HG03565 (cell line): ENCODE measurements around the gene PLA2G2D.
A peak's percentile ranks its signal among the peaks of the same experiment; 100 is the strongest.
"Not testable (repeated sequence)": the region's sequence is repeated elsewhere in the genome, so short reads cannot be mapped to it uniquely, and the experiment has no call there.

Experiments
- ATAC-seq: cut with Tn5 transposase; IDR thresholded peaks from one replicate; pipeline ENCODE4 v1.9.1; 2021; ENCODE audit warnings: mild to moderate bottlenecking, moderate library complexity; ENCODE audit not compliant: unreplicated experiment

Gene PLA2G2D

DNA sequence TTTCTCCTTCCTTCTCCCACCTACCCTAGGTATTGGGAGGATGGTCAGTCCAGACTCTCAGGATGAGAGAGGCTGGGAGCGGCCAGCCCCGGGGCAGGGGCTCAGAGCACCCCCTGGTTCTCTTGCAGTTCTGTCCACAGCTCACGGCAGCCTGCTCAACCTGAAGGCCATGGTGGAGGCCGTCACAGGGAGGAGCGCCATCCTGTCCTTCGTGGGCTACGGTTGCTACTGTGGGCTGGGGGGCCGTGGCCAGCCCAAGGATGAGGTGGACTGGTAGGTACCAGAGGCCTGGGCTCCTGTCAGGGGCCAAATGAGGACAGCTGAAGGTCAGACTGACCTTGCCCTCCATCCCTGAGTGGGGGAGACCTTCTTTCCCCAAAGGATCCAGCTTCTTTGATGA, 24.0 kb upstream of the PLA2G2D start:
- ATAC-seq = no peak

- no peak for ATAC-seq
Observed at GRCh38 chr1:20142001-20142710, 22.8 kb upstream of the PLA2G2D start.

DNA sequence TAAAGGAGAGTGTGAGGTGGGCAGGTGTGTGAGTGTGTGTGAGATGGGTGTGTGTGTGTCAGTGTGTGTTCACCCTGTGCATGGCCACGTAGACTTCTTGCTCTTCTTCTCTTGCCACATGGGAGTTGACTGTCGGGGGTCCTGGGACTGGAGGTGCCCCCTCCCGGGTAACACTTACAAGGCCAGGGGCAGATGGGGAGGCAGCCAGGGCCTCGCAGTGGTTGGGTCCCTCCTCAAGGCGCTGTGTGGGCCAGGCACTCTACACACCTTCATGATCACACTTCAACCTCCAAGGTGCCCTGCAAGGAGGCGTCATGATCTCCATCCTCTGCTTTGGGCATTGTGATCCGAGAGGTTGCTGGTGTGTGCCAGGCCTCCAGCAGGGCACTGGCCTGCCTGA, 22.1 kb upstream of the PLA2G2D start:
- no peak for ATAC-seq

- ATAC-seq = no peak
Observed at GRCh38 chr1:20141001-20141400, 21.7 kb upstream of the PLA2G2D start.

GRCh38 chr1:20139776-20140612, 20.7 kb upstream of the PLA2G2D start:
- ATAC-seq = no peak

- ATAC-seq = no peak
Observed at GRCh38 chr1:20138961-20139550, 19.7 kb upstream of the PLA2G2D start, which contains the start of gene PLA2G2F. PLA2G2F (plus strand) TSS chr1:20139323; CDS start chr1:20139428, 105 bp downstream.

GRCh38 chr1:20138346-20138745, 19.0 kb upstream of the PLA2G2D start:
- no peak for ATAC-seq

DNA sequence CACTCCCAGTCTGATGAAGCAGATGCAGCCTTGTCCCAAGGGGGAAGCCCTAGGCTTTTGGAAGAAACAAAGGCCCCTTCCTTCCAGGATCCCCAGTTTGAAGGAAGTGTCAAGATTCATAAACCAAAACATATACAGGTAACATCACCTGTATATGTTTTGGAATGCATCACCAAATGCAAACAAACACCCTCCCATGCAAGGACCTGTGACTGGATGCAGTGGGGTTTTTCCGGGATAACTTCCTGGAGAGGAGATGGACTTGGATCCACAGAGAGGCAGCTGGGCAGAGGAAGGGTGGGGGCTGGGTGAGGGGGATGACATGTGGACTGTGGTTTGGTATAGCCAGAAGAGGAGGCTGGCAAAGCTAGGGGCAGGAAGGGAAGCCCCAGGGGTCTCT, 18.3 kb upstream of the PLA2G2D start:
- no peak for ATAC-seq

DNA sequence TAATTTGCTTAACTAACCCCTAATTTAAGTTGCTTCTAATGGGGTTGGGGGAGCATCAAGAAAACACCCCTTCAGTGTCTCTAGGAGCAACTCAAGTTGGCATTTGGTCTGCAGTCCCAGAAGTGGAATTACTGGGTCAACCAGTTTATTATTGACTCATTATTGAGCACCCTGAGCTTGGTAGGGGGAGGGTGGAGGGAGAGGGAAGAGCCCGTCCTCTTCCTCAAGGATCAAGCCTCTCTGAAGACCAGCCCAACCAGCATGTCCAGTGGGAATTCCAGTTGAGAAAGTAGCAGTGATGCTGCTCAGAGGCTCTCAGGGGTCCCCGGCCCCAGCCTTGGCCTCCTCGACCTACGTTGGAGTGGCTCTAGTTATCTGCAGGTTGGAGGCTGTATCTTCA, 17.7 kb upstream of the PLA2G2D start:
- ATAC-seq = no peak

- ATAC-seq = no peak
Observed at GRCh38 chr1:20136249-20136648, 16.9 kb upstream of the PLA2G2D start.

DNA sequence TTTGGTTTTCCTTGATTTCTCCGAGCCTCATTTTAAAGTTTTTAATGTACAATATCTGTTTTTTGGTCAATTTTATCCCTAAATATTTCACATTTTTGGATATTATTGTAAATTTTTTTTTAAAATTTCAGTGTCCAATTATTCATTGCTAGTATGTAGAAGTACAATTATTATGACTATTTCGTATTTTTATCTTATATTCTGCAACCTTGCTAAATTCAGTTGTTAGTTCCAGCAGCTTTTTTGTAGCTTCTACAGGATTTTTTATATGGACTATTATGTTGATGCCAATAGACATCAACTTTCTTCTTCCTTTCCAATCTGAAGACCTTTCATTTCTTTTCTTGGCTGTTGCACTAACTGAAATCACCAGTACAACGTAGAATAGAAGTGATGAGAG, 15.7 kb upstream of the PLA2G2D start:
- ATAC-seq = no peak

DNA sequence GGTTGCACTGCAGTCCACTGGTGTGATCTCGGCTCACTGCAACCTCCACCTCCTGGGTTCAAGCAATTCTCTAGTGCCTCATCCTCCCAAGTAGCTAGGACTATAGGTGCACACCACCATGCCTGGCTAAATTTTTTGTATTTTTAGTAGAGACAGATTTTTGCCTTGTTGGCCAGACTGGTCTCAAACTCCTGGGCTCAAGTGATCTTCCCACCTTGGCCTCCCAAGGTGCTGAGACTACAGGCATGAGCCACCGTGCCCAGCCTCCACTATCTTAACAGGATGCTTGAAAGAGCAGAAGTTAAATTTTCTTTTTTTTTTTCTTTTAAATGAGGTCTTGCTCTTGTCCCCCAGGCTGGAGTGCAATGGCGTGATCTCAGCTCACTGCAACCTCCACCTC, 11.2 kb upstream of the PLA2G2D start:
- not testable (repeated sequence) for ATAC-seq

DNA sequence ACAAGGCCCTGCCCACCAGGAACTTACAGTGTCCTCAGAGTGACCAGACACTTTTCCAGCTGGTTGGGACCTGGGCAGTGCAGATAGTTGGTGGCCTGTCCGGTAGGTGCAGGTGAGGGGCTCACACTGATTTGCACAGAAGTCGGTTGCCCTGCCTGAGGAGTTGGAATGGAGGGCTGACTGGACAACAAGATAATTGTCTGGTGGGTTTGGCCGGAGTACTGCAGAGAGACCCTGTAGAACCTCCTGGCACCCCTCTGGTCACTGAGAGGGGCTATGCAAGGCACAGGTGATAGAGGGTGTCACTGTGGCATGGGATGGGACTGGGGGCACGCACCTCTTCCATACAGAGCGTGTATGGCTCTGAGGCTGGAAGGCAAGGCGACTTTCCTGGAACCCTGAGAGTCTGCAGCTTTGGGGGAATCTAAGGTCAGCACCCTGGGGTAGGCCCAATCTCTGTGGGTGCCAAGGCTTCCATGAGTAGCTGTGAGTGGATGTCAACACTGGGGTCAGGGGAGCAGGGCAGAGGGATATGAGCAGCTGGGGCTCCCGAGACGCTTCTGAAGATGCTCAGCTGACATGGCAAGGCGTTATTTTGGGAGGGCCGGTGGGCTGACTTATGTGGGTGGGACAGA, 7.6 kb upstream of the PLA2G2D start:
- no peak for ATAC-seq

DNA sequence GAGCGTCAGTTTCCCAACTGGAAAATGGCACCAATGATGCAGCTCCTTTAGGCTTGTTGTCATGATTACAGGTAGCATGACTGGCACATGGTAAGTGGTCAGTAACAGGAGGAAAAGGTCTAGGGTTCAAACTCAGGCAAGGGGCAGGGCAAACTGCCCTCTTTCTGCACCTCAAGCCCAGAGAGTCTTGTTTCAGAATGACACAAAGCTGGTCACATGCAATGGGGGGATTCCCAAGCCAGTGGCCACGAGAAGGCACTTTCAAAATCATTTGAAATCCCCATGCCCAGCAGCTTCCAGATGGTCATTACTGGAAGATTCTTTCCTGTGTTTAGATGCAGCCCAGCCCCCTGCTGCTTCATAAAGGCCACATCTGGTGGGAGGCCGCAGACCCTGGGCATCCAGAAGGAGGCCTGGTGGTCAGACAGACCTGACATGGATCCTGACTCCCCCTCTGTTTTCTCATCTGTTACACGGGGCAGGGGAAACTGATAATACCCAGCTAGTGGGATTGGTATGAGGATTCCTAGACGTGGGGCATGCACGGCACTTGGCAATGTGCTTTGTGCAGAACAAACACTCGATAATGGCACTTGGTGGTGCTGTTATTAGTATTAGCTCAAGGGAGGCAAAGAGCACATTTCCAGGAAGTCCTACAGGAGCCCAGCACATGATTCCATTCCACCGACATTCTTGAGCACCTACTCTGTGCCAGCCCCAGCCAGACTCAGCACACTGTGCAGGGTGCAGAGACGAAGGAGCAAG, 6.9 kb upstream of the PLA2G2D start:
- peak; percentile 53 for ATAC-seq

DNA sequence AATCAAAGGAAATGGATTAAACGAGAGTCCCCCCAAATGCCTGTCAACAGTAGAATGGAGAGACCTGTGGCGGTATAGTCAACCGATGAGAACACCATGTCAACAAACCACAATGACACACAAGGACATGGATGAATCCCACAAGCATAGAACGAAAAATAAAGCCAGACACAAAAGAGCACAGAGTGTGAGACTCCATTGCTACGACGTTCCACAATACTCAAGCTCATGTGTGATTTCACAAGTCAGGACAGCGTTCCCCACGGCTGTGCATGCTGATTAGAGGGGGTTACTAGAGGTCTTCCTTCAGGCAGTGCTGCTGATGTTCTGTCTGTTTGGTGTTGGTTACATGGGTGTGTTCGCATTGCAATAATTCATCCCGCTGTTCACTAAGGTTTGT, 5.8 kb upstream of the PLA2G2D start:
- ATAC-seq = no peak

DNA sequence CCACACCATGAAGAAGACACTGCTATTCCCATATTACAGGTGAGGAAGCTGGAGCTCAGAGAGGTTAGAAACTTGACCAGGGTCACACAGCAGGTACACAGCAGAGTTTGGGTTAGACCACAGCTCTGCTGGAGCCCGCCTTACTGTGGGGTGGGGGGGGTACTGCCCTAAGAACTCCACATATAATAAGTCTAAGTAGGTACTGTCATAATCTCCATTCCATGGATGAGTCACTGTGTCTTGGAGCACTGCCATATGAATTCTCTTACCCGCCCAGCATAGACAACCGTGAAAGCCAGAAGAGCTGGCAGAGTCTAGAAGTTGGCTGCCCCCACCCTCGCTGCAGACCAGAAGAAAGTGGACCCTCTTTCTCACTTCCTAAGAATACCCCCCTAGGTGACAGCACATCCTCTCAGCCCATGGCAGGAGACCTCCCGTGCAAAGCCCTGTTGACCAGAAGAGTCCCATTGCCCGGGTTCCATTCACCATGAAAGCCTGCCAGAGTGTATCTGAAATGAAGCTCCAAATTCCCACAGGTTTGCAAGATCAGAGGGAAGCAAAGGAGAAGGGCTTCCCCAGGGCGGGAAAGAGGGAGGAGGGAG, 5.2 kb upstream of the PLA2G2D start:
- no peak for ATAC-seq

GRCh38 chr1:20123722-20124455, 4.6 kb upstream of the PLA2G2D start:
- no peak for ATAC-seq

DNA sequence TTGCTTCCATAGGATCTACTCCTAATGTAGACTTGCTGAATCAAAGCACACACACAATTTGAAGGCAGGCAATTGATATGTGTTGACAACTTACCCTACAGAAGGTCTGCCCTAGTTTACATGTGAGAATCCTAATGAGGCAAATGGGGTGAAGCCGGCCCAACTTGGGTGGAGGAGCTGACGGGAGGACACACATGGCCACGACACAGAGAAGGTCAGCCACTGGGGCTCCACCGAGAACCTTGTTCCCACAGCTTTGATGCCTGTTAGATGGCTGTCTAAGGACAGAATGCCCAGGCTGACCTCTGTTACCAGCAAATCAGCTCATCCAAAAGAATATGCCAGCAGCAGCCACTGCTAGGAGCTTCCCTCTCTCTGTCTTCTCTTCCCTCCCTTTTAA, 1.5 kb upstream of the PLA2G2D start:
- no peak for ATAC-seq

- ATAC-seq = no peak
Observed at GRCh38 chr1:20117236-20117635, 2.1 kb downstream of the PLA2G2D start.

GRCh38 chr1:20115916-20116315, 3.4 kb downstream of the PLA2G2D start:
- no peak for ATAC-seq
